ENCODE measurements around the gene DDX18. TPM values are rescaled to one million over a fixed set of nuclear protein-coding genes. Genes with fewer than 3 reads are reported as not detected.

DDX18 gene
- total and polyA plus RNA-seq, 4 donors, result 16.3 to 34.4 (median 23.3) TPM

- H3K27ac ChIP-seq (ENCODE audit: low read depth in 1 of 2, low read length in 2 of 2), result no peak overlapping the region
- H3K4me1 ChIP-seq (ENCODE audit: control insufficient read depth in 4 of 4, insufficient read depth in 4 of 4, low read length in 3 of 4), result no peaks in the 10 kb centered on the region
- no peak overlapping the region for H3K9ac ChIP-seq (ENCODE audit: low read depth in 1 of 2, low read length in 2 of 2)
- H3K27me3 ChIP-seq (ENCODE audit: control insufficient read depth in 4 of 4, insufficient read depth in 4 of 4, low read length in 3 of 4), result no peaks in the 10 kb centered on the region
- no peak for DNase-seq (ENCODE audit: low spot score)
- 84% methylated on average over 1 of the region's 1 CpG for WGBS
- TF ChIP-seq FOXA1 (IDR thresholded peaks at IDR 0.05) (no peak), FOXA2 (IDR thresholded peaks at IDR 0.05) (no peak), HNF4A (conservative IDR thresholded peaks at IDR 0.05) (no peak), TAF1 (conservative IDR thresholded peaks at IDR 0.05) (no peak), NR2F2 (IDR thresholded peaks at IDR 0.05) (no peak), SP1 (IDR thresholded peaks at IDR 0.05) (no peak), YY1 (IDR thresholded peaks at IDR 0.05) (no peak), EGR1 (IDR thresholded peaks at IDR 0.05; ENCODE audit: low read depth in 2 of 2) (no peak), MAX (IDR thresholded peaks at IDR 0.05) (no peak), HNF4G (IDR thresholded peaks at IDR 0.05) (no peak), CTCF (IDR thresholded peaks at IDR 0.05; ENCODE audit: low read depth, low read length, missing input control) (no peak), GABPA (IDR thresholded peaks at IDR 0.05 in 1 of 2, conservative IDR thresholded peaks at IDR 0.05 in 1 of 2) (no peak), REST (IDR thresholded peaks at IDR 0.05) (no peak), RXRA (IDR thresholded peaks at IDR 0.05) (no peak), JUND (IDR thresholded peaks at IDR 0.05) (no peak), RAD21 (IDR thresholded peaks at IDR 0.05) (no peak), ATF3 (IDR thresholded peaks at IDR 0.05) (no peak)
- no peaks in the 10 kb centered on the region for H3K36me3 ChIP-seq (ENCODE audit: control insufficient read depth in 4 of 4, insufficient read depth in 3 of 4, low read depth in 1 of 4, low read length in 3 of 4)
- no peak overlapping the region for H3K4me3 ChIP-seq (ENCODE audit: low read depth in 1 of 3, low read length in 3 of 3)
- H3K9me3 ChIP-seq (ENCODE audit: control insufficient read depth in 4 of 4, low read length in 3 of 4), result no peaks in the 10 kb centered on the region
Measured at GRCh38 chr2:117774716-117775115, 39.8 kb upstream of the DDX18 start.

- H3K9me3 ChIP-seq (ENCODE audit: control insufficient read depth in 4 of 4, low read length in 3 of 4), result no peaks in the 10 kb centered on the region
- no peak overlapping the region for H3K4me3 ChIP-seq (ENCODE audit: low read depth in 1 of 3, low read length in 3 of 3)
- DNase-seq (ENCODE audit: low spot score), result no peak
- H3K27me3 ChIP-seq (ENCODE audit: control insufficient read depth in 4 of 4, insufficient read depth in 4 of 4, low read length in 3 of 4), result no peaks in the 10 kb centered on the region
- H3K4me1 ChIP-seq (ENCODE audit: control insufficient read depth in 4 of 4, insufficient read depth in 4 of 4, low read length in 3 of 4), result no peaks in the 10 kb centered on the region
- no peak overlapping the region for H3K27ac ChIP-seq (ENCODE audit: low read depth in 1 of 2, low read length in 2 of 2)
- TF ChIP-seq RXRA (IDR thresholded peaks at IDR 0.05) (no peak), FOXA1 (IDR thresholded peaks at IDR 0.05) (no peak), SP1 (IDR thresholded peaks at IDR 0.05) (no peak), RAD21 (IDR thresholded peaks at IDR 0.05) (no peak), ATF3 (IDR thresholded peaks at IDR 0.05) (no peak), MAX (IDR thresholded peaks at IDR 0.05) (no peak), REST (IDR thresholded peaks at IDR 0.05) (no peak)
- no peaks in the 10 kb centered on the region for H3K36me3 ChIP-seq (ENCODE audit: control insufficient read depth in 4 of 4, insufficient read depth in 3 of 4, low read depth in 1 of 4, low read length in 3 of 4)
- H3K9ac ChIP-seq (ENCODE audit: low read depth in 1 of 2, low read length in 2 of 2), result no peak overlapping the region
Measured at GRCh38 chr2:117775703-117776219, 38.7 kb upstream of the DDX18 start.
